Mesenchymal stem cell (in vitro differentiated cells and primary cell): ENCODE data around the gene CSNK1G1.

Source experiments
- DNase-seq: peaks from one replicate; pipeline ENCODE4 v3.0.0-alpha.2; 2013
- H2AFZ ChIP-seq: one replicate; pipeline ENCODE4 v1.6.1; 2013; ENCODE audit warnings: low read depth, mild to moderate bottlenecking, control low read depth, inconsistent platforms, low read length, moderate library complexity
- H2AK5ac ChIP-seq: 2 replicates; pipeline ENCODE4 v1.6.1; 2013; ENCODE audit warnings: low read length, moderate library complexity, mild to moderate bottlenecking, inconsistent platforms; ENCODE audit not compliant: severe bottlenecking
- H2BK120ac ChIP-seq: one replicate; pipeline ENCODE4 v1.6.1; 2013; ENCODE audit warnings: low read depth, mild to moderate bottlenecking, inconsistent platforms, low read length, moderate library complexity
- H2BK12ac ChIP-seq, 2 experiments: one replicate each; pipeline ENCODE4 v1.6.1; 2013; ENCODE audit warnings: inconsistent platforms in 2 of 2, low read length in 2 of 2, mild to moderate bottlenecking in 2 of 2, moderate library complexity in 2 of 2, control low read depth in 1 of 2
- H2BK15ac ChIP-seq: one replicate; pipeline ENCODE4 v1.6.1; 2013; ENCODE audit warnings: mild to moderate bottlenecking, low read depth, inconsistent platforms; ENCODE audit not compliant: poor library complexity, severe bottlenecking
- H2BK5ac ChIP-seq: 2 replicates; pipeline ENCODE4 v1.6.1; 2013; ENCODE audit warnings: low read depth, mild to moderate bottlenecking, low read length, control low read depth, inconsistent platforms; ENCODE audit not compliant: poor library complexity, severe bottlenecking
- H3K14ac ChIP-seq, 2 experiments: one replicate each; pipeline ENCODE4 v1.6.1; 2013; ENCODE audit warnings: inconsistent platforms in 2 of 2, low read length in 2 of 2, control low read depth in 1 of 2, mild to moderate bottlenecking in 1 of 2, moderate library complexity in 1 of 2
- H3K18ac ChIP-seq, 2 experiments: one replicate each; pipeline ENCODE4 v1.6.1; 2013; ENCODE audit warnings: inconsistent platforms in 2 of 2, low read length in 2 of 2, control low read depth in 1 of 2, low read depth in 1 of 2, mild to moderate bottlenecking in 1 of 2
- H3K23ac ChIP-seq, 2 experiments: one replicate each; pipeline ENCODE4 v1.6.1; 2013; ENCODE audit warnings: inconsistent platforms in 2 of 2, low read length in 2 of 2, mild to moderate bottlenecking in 2 of 2, moderate library complexity in 2 of 2, control low read depth in 1 of 2
- H3K27ac ChIP-seq: 2 replicates; pipeline ENCODE4 v1.5.1; 2013; ENCODE audit warnings: mild to moderate bottlenecking, moderate library complexity, low read length, control low read depth, inconsistent platforms; ENCODE audit not compliant: poor library complexity, severe bottlenecking
- H3K27me3 ChIP-seq, 2 experiments: 2 replicates each; pipeline versions ENCODE4 v1.6.1 to v1.7.0; 2013; ENCODE audit warnings: low read length in 2 of 2, mild to moderate bottlenecking in 2 of 2, moderate library complexity in 2 of 2, control low read depth in 1 of 2, inconsistent platforms in 1 of 2; ENCODE audit not compliant: control insufficient read depth in 1 of 2, insufficient read depth in 1 of 2
- H3K36me3 ChIP-seq, 2 experiments: 2 replicates each; pipeline versions ENCODE4 v1.6.1 to v1.7.0; 2013; ENCODE audit warnings: low read length in 2 of 2, control low read depth in 1 of 2, inconsistent platforms in 1 of 2, low read depth in 1 of 2, mild to moderate bottlenecking in 1 of 2; ENCODE audit not compliant: insufficient read depth in 2 of 2, control insufficient read depth in 1 of 2
- H3K4ac ChIP-seq, 2 experiments: one replicate each; pipeline ENCODE4 v1.6.1; 2013; ENCODE audit warnings: inconsistent platforms in 2 of 2, low read length in 2 of 2, mild to moderate bottlenecking in 2 of 2, moderate library complexity in 2 of 2, control low read depth in 1 of 2, low read depth in 1 of 2
- H3K4me1 ChIP-seq: 2 replicates; pipeline ENCODE4 v1.6.1; 2013; ENCODE audit warnings: low read depth, low read length, control low read depth; ENCODE audit not compliant: control insufficient read depth, insufficient read depth
- H3K4me2 ChIP-seq: 2 replicates; pipeline ENCODE4 v1.6.1; 2013; ENCODE audit warnings: low read length, mild to moderate bottlenecking, inconsistent platforms; ENCODE audit not compliant: poor library complexity, severe bottlenecking
- H3K4me3 ChIP-seq, 2 experiments: 2 replicates each; pipeline versions ENCODE4 v1.5.1 to v1.7.0; 2013; ENCODE audit warnings: low read length in 2 of 2, mild to moderate bottlenecking in 2 of 2, control low read depth in 1 of 2, low read depth in 1 of 2; ENCODE audit not compliant: insufficient read depth in 1 of 2
- H3K79me1 ChIP-seq: replicated peaks from 2 replicates; pipeline ENCODE4 v1.6.1; 2013; ENCODE audit warnings: mild to moderate bottlenecking, control low read depth, low read length, inconsistent platforms; ENCODE audit not compliant: poor library complexity, severe bottlenecking
- H3K9ac ChIP-seq: 2 replicates; pipeline ENCODE4 v1.7.0; 2013; ENCODE audit warnings: mild to moderate bottlenecking, low read length, moderate library complexity
- H3K9me3 ChIP-seq: 2 replicates; pipeline ENCODE4 v1.7.0; 2013; ENCODE audit warnings: mild to moderate bottlenecking, low read length; ENCODE audit not compliant: control insufficient read depth
- H4K8ac ChIP-seq: one replicate; pipeline ENCODE4 v1.6.1; 2013; ENCODE audit warnings: inconsistent platforms, mild to moderate bottlenecking, low read length, moderate library complexity
- H4K91ac ChIP-seq: one replicate; pipeline ENCODE4 v1.6.1; 2013; ENCODE audit warnings: mild to moderate bottlenecking, low read length, inconsistent platforms
- WGBS: methylation state at CpG from one replicate; pipeline ENCODE4 v1.1.7; 2013; ENCODE audit warnings: mixed read lengths; 5-methylcytosine and 5-hydroxymethylcytosine counted together

The CSNK1G1 gene

GRCh38 chr15:64256051-64256450 lies 99.9 kb downstream of the CSNK1G1 start:
- H3K79me1 ChIP-seq: peaks cover 13% of the 10 kb centered on the region
- no peak overlapping the region for H4K91ac ChIP-seq
- 100% methylated on average over 3 of the region's 3 CpGs for WGBS
- no peaks in the 10 kb centered on the region for H3K4me1 ChIP-seq
- no peaks in the 10 kb centered on the region for H3K27me3 ChIP-seq
- no peak overlapping the region for H3K4me2 ChIP-seq
- no peak overlapping the region for H2BK15ac ChIP-seq
- no peak overlapping the region for H2AK5ac ChIP-seq
- no peak for DNase-seq
- H3K36me3 ChIP-seq: peaks cover 0 to 28% of the 10 kb centered on the region in 2 experiments
- H3K9ac ChIP-seq: no peak overlapping the region
- H3K14ac ChIP-seq: no peak overlapping the region
- no peak overlapping the region for H2BK120ac ChIP-seq
- peaks cover 8% of the 10 kb centered on the region for H3K9me3 ChIP-seq
- no peak overlapping the region for H2BK12ac ChIP-seq
- H3K4ac ChIP-seq: no peak overlapping the region
- H3K4me3 ChIP-seq: no peak overlapping the region
- no peak overlapping the region for H3K23ac ChIP-seq
- H4K8ac ChIP-seq: no peak overlapping the region
- H2BK5ac ChIP-seq: no peak overlapping the region
- no peak overlapping the region for H2AFZ ChIP-seq
- H3K27ac ChIP-seq: no peak overlapping the region
- H3K18ac ChIP-seq: no peak overlapping the region

- H3K4ac ChIP-seq: no peak overlapping the region
- H2AFZ ChIP-seq: no peak overlapping the region
- H4K91ac ChIP-seq: no peak overlapping the region
- no peak overlapping the region for H4K8ac ChIP-seq
- H3K79me1 ChIP-seq: peaks cover 10% of the 10 kb centered on the region
- no peak overlapping the region for H3K14ac ChIP-seq
- no peak overlapping the region for H2BK5ac ChIP-seq
- peaks cover 3% of the 10 kb centered on the region for H3K9me3 ChIP-seq
- H3K27me3 ChIP-seq: no peaks in the 10 kb centered on the region
- H2BK120ac ChIP-seq: no peak overlapping the region
- no peak overlapping the region for H3K4me2 ChIP-seq
- H3K27ac ChIP-seq: no peak overlapping the region
- H3K18ac ChIP-seq: no peak overlapping the region
- H3K9ac ChIP-seq: no peak overlapping the region
- no peak for DNase-seq
- no peak overlapping the region for H3K23ac ChIP-seq
- no peak overlapping the region for H3K4me3 ChIP-seq
- no peak overlapping the region for H2BK12ac ChIP-seq
- H2BK15ac ChIP-seq: no peak overlapping the region
- H2AK5ac ChIP-seq: no peak overlapping the region
- peaks cover 0 to 26% of the 10 kb centered on the region in 2 experiments for H3K36me3 ChIP-seq
- peaks cover 4% of the 10 kb centered on the region for H3K4me1 ChIP-seq
Measured at GRCh38 chr15:64251658-64252057, 104.3 kb downstream of the CSNK1G1 start.

- no peak overlapping the region for H3K4me3 ChIP-seq
- peak overlapping the region; percentile 39 for H4K91ac ChIP-seq
- H3K27ac ChIP-seq: no peak overlapping the region
- no peak overlapping the region for H2BK5ac ChIP-seq
- H3K4ac ChIP-seq: no peak overlapping the region
- no peak overlapping the region for H2AK5ac ChIP-seq
- no peak overlapping the region for H3K18ac ChIP-seq
- peaks cover 13% of the 10 kb centered on the region for H3K79me1 ChIP-seq
- no peak overlapping the region for H2AFZ ChIP-seq
- H3K36me3 ChIP-seq: peaks cover 0 to 21% of the 10 kb centered on the region in 2 experiments
- H3K27me3 ChIP-seq: no peaks in the 10 kb centered on the region
- peaks cover 7% of the 10 kb centered on the region for H3K4me1 ChIP-seq
- 40% methylated on average over 2 of the region's 2 CpGs for WGBS
- H2BK12ac ChIP-seq: no peak overlapping the region
- H3K14ac ChIP-seq: no peak overlapping the region
- H4K8ac ChIP-seq: no peak overlapping the region
- H2BK15ac ChIP-seq: no peak overlapping the region
- H3K9me3 ChIP-seq: no peaks in the 10 kb centered on the region
- no peak overlapping the region for H3K4me2 ChIP-seq
- DNase-seq: peak; percentile 47
- no peak overlapping the region for H2BK120ac ChIP-seq
- H3K23ac ChIP-seq: no peak overlapping the region
- H3K9ac ChIP-seq: no peak overlapping the region
Measured at GRCh38 chr15:64251121-64251520, 104.9 kb downstream of the CSNK1G1 start.

- H2BK12ac ChIP-seq: no peak overlapping the region
- no peak overlapping the region for H3K4me2 ChIP-seq
- H2BK15ac ChIP-seq: no peak overlapping the region
- H3K18ac ChIP-seq: no peak overlapping the region
- no peak overlapping the region for H3K4me3 ChIP-seq
- H4K91ac ChIP-seq: no peak overlapping the region
- H3K9me3 ChIP-seq: no peaks in the 10 kb centered on the region
- no peak overlapping the region for H2BK120ac ChIP-seq
- no peak overlapping the region for H3K14ac ChIP-seq
- no peak overlapping the region for H2AFZ ChIP-seq
- no peak overlapping the region for H4K8ac ChIP-seq
- H3K4ac ChIP-seq: no peak overlapping the region
- peaks cover 0 to 20% of the 10 kb centered on the region in 2 experiments for H3K36me3 ChIP-seq
- H3K4me1 ChIP-seq: peaks cover 7% of the 10 kb centered on the region
- H3K27ac ChIP-seq: no peak overlapping the region
- no peak overlapping the region for H2BK5ac ChIP-seq
- H3K27me3 ChIP-seq: no peaks in the 10 kb centered on the region
- H2AK5ac ChIP-seq: no peak overlapping the region
- H3K79me1 ChIP-seq: peaks cover 13% of the 10 kb centered on the region
- no peak for DNase-seq
- no peak overlapping the region for H3K23ac ChIP-seq
- no peak overlapping the region for H3K9ac ChIP-seq
Measured at GRCh38 chr15:64249883-64250575, 105.9 kb downstream of the CSNK1G1 start.
